GM12878 (cell line): ENCODE measurements around the gene CNOT3.

Source experiments
- BACH1 ChIP-seq: fragments of 450-650 bp; IDR thresholded peaks from 2 replicates; pipeline ENCODE4 v1.6.1; 2017; ENCODE audit warnings: mild to moderate bottlenecking, borderline replicate concordance
- CHD2 ChIP-seq: IDR thresholded peaks from 2 replicates; pipeline ENCODE4 v1.6.1; 2011; ENCODE audit warnings: low read depth, low read length, improper control_type of control experiment, borderline replicate concordance
- CREB1 ChIP-seq: IDR thresholded peaks from 2 replicates; pipeline ENCODE4 v1.6.1; 2012; ENCODE audit warnings: low read depth, mild to moderate bottlenecking, inconsistent platforms
- E2F4 ChIP-seq: IDR thresholded peaks from 2 replicates; pipeline ENCODE4 v1.6.1; 2012; ENCODE audit warnings: low read depth, low read length, improper control_type of control experiment
- MTA2 ChIP-seq: fragments of 450-650 bp; IDR thresholded peaks from 2 replicates; pipeline ENCODE4 v1.6.1; 2016; ENCODE audit warnings: low read depth, mild to moderate bottlenecking, moderate library complexity
- POLR2AphosphoS5 ChIP-seq: IDR thresholded peaks from 2 replicates; pipeline ENCODE4 v1.6.1; 2011; ENCODE audit warnings: mild to moderate bottlenecking, low read length, inconsistent platforms
- RBBP5 ChIP-seq: fragments of 200-600 bp; sonication (generic); conservative IDR thresholded peaks from 2 replicates; pipeline ENCODE4 v1.6.1; 2016
- SREBF2 ChIP-seq: IDR thresholded peaks from 2 replicates; pipeline ENCODE4 v1.6.1; 2012; ENCODE audit warnings: mild to moderate bottlenecking, low read length
- TCF3 ChIP-seq: IDR thresholded peaks from 2 replicates; pipeline ENCODE4 v1.6.1; 2012; ENCODE audit warnings: low read depth, mild to moderate bottlenecking, low read length, borderline replicate concordance; ENCODE audit not compliant: insufficient read depth
- ZSCAN29 ChIP-seq: fragments of 450-650 bp; IDR thresholded peaks from 2 replicates; pipeline ENCODE4 v1.6.1; 2017; ENCODE audit warnings: mild to moderate bottlenecking, moderate library complexity
- TF ChIP-seq, protein P1 (sequence below), 3 experiments: IDR thresholded peaks in 2 of 3; conservative IDR thresholded peaks in 1 of 3; 2 replicates each; pipeline ENCODE4 v1.5.1; 2011; ENCODE audit warnings: low read depth in 3 of 3, low read length in 3 of 3, mild to moderate bottlenecking in 3 of 3, control low read depth in 2 of 3, moderate library complexity in 2 of 3, inconsistent platforms in 1 of 3, mixed read lengths in 1 of 3; ENCODE audit not compliant: control insufficient read depth in 2 of 3, insufficient read depth in 1 of 3; ENCODE audit errors: extremely low read depth in 1 of 3

- TF ChIP-seq POLR2AphosphoS5 (no peak), E2F4 (no peak), CHD2 (no peak), RBBP5 (no peak), ZSCAN29 (no peak), BACH1 (no peak), SREBF2 (no peak), CREB1 (no peak), TCF3 (no peak), MTA2 (no peak)
- TF ChIP-seq, protein P1, sequence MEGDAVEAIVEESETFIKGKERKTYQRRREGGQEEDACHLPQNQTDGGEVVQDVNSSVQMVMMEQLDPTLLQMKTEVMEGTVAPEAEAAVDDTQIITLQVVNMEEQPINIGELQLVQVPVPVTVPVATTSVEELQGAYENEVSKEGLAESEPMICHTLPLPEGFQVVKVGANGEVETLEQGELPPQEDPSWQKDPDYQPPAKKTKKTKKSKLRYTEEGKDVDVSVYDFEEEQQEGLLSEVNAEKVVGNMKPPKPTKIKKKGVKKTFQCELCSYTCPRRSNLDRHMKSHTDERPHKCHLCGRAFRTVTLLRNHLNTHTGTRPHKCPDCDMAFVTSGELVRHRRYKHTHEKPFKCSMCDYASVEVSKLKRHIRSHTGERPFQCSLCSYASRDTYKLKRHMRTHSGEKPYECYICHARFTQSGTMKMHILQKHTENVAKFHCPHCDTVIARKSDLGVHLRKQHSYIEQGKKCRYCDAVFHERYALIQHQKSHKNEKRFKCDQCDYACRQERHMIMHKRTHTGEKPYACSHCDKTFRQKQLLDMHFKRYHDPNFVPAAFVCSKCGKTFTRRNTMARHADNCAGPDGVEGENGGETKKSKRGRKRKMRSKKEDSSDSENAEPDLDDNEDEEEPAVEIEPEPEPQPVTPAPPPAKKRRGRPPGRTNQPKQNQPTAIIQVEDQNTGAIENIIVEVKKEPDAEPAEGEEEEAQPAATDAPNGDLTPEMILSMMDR (IDR thresholded peaks at IDR 0.05 in 2 of 3, conservative IDR thresholded peaks at IDR 0.05 in 1 of 3; ENCODE audit: control insufficient read depth in 2 of 3, extremely low read depth in 1 of 3, insufficient read depth in 1 of 3, low read depth in 3 of 3, low read length in 3 of 3): no peak
Measured at GRCh38 chr19:54186351-54186750, 48.8 kb downstream of the CNOT3 start.
